Skeletal muscle tissue (tissue), 4 donors: Measurements from ENCODE around the gene RBMS1. TPM values are rescaled to one million over a fixed set of nuclear protein-coding genes. Genes with fewer than 3 reads are reported as not detected.

Experiments used
- H3K27ac ChIP-seq: one replicate; pipeline ENCODE4 v1.7.0; 2013; ENCODE audit warnings: mild to moderate bottlenecking, low read depth, low read length, inconsistent platforms
- H3K27me3 ChIP-seq, 3 donors: one replicate each; pipeline ENCODE4 v1.7.0; 2013; ENCODE audit warnings: low read length in 3 of 3; ENCODE audit not compliant: control insufficient read depth in 3 of 3, insufficient read depth in 3 of 3
- H3K36me3 ChIP-seq, 3 donors: one replicate each; pipeline ENCODE4 v1.7.0; 2013; ENCODE audit warnings: low read length in 3 of 3; ENCODE audit not compliant: control insufficient read depth in 3 of 3, insufficient read depth in 3 of 3
- H3K4me1 ChIP-seq, 3 donors: one replicate each; pipeline ENCODE4 v1.7.0; 2013; ENCODE audit warnings: low read length in 3 of 3, mild to moderate bottlenecking in 3 of 3; ENCODE audit not compliant: control insufficient read depth in 3 of 3, insufficient read depth in 3 of 3
- H3K4me3 ChIP-seq, 3 donors: one replicate each; pipeline ENCODE4 v1.7.0; 2013; ENCODE audit warnings: low read length in 3 of 3
- H3K9ac ChIP-seq, 3 donors: one replicate each; pipeline ENCODE4 v1.7.0; 2013; ENCODE audit warnings: low read length in 3 of 3, mild to moderate bottlenecking in 3 of 3, moderate library complexity in 2 of 3, low read depth in 1 of 3
- H3K9me3 ChIP-seq, 3 donors: one replicate each; pipeline ENCODE4 v1.7.0; 2013; ENCODE audit warnings: low read length in 3 of 3; ENCODE audit not compliant: control insufficient read depth in 3 of 3
- total RNA-seq: library from RNA; depleted of rRNA; stranded (reverse); fragments of >200 nt; gene quantifications from one replicate; pipeline ENCODE4 v1.2.3, GENCODE V29; 2014
- donor health status: Osteomylitis.

RBMS1 gene
- total RNA-seq, 1 donor from 2014 or later = 48.0 TPM

DNA sequence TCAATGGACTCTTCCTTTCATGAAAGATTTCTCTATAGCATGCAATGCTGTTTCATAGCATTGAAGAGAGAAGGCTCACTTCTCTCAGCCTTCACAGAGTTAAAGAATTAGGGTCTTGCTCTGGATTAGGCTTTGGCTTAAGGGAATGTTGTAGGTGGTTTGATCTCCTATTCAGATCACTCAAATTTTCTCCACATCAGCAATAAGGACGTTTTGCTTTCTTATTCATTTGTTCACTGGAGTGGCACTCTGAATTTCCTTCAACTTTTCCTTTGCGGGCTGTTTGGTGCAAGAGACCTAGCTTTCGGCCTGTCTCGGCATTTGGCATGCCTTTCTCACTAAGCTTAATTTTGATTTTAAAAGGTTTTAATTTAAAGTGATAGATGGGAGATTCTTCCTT is 131.6 kb downstream of the RBMS1 start:
- H3K4me1 ChIP-seq = peaks cover 17 to 34% (median 28%) of the 10 kb centered on the region in 3 donors
- H3K4me3 ChIP-seq = no peak overlapping the region
- H3K27me3 ChIP-seq = no peaks in the 10 kb centered on the region
- H3K36me3 ChIP-seq = peaks cover 0 to 3% (median 0%) of the 10 kb centered on the region in 3 donors
- no peak overlapping the region for H3K9ac ChIP-seq
- H3K9me3 ChIP-seq = no peaks in the 10 kb centered on the region
- H3K27ac ChIP-seq = no peak overlapping the region

DNA sequence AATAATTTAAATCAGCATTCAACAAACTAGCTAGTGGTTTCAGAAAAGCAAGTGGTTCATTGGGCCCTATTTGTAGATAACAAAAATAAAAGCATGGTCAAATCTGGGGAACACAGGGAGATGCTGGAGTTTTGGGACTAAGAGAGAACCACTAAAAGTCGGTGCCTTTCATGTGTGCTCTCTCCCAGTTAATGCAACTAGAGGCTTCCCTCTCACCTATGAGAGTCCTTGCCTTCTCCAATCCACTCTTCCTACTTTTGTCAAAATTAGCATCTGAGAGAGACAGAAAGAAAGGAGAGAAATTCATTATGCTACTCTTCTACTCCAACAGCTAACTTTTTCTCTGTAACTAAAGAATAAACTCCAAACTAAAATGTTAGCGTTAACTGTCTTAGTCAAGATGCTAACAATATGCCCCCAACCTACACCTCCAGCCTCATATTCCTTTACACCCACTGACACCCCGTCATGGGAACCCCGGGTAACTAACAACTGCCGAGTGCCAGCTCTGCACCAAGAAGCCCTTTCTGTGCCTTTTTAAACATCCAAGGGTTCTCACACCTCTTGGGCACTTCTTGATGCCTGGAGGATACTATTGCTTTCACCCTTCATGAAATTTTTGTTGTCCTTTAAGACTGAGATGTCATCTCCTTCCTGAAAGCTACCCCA is 133.4 kb downstream of the RBMS1 start:
- Histone ChIP-seq H3K4me3 (no peak overlapping the region), H3K27me3 (no peaks in the 10 kb centered on the region), H3K4me1 (peaks cover 5 to 23% (median 13%) of the 10 kb centered on the region in 3 donors), H3K9me3 (no peaks in the 10 kb centered on the region), H3K36me3 (no peaks in the 10 kb centered on the region), H3K9ac (no peak overlapping the region), H3K27ac (no peak overlapping the region)

DNA sequence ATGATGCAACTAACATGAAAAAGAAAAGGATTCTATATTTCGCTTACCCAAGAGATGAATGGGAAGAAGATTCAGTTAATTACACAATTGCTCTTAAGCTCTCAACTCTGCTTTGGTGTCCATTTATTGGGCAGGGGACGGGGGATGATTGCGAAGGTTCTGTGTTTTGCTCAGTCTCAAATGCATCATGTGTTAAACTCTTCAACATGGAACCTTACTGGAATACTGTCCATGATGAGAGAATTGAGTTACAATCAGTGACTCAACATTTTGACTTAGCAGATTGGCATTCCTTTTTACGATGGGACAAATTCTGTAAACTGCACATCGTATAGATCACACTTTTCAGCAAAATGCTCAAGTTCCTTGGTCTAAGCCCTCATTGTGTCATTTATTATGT is 135.6 kb downstream of the RBMS1 start:
- Histone ChIP-seq H3K9me3 (no peaks in the 10 kb centered on the region), H3K4me3 (no peak overlapping the region), H3K36me3 (no peaks in the 10 kb centered on the region), H3K27me3 (no peaks in the 10 kb centered on the region), H3K27ac (no peak overlapping the region), H3K4me1 (peaks cover 7 to 20% (median 11%) of the 10 kb centered on the region in 3 donors), H3K9ac (no peak overlapping the region)

DNA sequence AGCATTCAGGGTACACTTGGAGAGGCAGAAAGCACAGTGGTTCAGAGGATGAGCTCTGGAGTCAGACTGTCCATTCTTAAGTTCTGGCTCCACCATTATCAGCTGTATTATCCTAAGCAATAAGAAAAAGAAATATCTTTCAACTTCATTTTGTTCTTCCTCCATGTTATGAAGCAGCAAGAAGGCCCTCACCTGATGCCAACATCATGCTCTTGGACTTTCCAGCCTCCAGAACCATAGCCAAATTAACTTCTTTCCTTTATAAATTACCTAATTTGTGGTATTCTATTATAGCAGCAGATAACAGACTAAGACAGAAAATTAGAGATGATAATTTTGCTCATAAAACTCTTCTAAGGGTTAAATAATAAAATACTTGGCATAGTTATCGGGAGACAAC is 137.1 kb downstream of the RBMS1 start:
- no peak overlapping the region for H3K27ac ChIP-seq
- peaks cover 7 to 26% (median 14%) of the 10 kb centered on the region in 3 donors for H3K4me1 ChIP-seq
- no peak overlapping the region for H3K9ac ChIP-seq

DNA sequence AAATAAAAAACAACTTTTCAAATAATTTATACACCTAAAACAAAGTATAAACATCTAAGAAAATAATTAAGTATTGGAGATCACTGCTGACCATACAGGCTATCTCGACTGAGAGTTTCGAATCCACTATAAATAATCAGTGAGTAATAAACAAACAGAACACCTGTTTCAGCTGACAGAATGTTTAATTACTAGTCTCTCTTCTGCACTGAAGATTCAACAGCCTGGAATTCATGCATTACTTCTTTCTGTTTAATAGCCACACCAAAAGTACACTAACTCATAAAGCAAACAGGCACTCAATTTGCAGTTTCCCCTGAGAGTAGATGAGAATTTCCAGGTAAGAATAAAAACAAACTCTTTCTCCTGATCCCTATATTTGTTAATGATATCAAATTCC is 138.5 kb downstream of the RBMS1 start:
- Histone ChIP-seq H3K27ac (peak overlapping the region; percentile 67), H3K36me3 (no peaks in the 10 kb centered on the region), H3K9me3 (no peaks in the 10 kb centered on the region), H3K27me3 (no peaks in the 10 kb centered on the region), H3K9ac (peak overlapping the region in 1 of 3 donors; percentile 45), H3K4me1 (peaks cover 7 to 27% (median 14%) of the 10 kb centered on the region in 3 donors), H3K4me3 (no peak overlapping the region)

More for the DNA sequence above, 137.1 kb downstream of the RBMS1 start:
- H3K36me3 ChIP-seq = no peaks in the 10 kb centered on the region
- no peaks in the 10 kb centered on the region for H3K27me3 ChIP-seq
- H3K9me3 ChIP-seq = no peaks in the 10 kb centered on the region
- no peak overlapping the region for H3K4me3 ChIP-seq

DNA sequence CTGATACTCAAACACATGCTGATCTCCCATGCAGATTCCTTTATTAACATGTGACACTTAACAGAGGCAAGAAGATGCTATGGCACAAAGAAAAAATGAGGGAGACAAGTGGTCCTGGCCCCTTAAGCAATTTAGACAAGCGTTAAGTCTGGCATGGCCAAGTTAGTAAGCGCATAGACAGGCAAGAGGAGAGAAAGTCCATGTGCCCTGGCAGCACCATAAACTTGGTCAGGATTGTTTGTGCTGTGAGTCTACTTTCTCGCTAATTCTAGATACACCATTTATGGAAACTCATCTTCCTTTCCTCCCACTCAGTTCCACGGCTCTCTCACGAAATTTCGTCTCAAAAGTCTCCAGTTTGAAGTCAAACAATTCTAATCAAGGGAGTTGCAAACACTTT is 138.9 kb downstream of the RBMS1 start:
- Histone ChIP-seq H3K4me3 (peak overlapping the region in 1 of 3 donors; percentile 6), H3K9me3 (no peaks in the 10 kb centered on the region), H3K36me3 (no peaks in the 10 kb centered on the region), H3K4me1 (peaks cover 7 to 27% (median 14%) of the 10 kb centered on the region in 3 donors), H3K27ac (peak overlapping the region; percentile 67), H3K9ac (peak overlapping the region in 1 of 3 donors; percentile 45), H3K27me3 (no peaks in the 10 kb centered on the region)

DNA sequence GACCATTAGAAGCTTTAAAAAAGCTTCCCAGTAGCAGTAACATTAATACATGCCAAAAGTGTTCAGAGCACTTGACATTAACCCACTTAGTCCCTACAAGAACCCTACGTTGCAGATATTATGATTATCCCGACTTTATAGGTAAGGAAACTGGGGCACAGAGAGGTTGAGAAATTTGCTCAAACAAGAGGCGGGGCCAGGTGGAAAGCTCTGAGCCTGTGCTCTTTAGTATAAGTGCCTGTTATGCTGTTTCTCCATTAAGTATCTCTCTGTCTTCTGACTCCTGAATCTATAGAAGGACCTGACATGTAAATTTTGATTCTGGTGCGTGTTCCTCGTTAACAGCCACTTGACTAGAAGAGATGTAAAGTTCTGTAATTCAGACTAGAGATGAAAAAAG is 139.8 kb downstream of the RBMS1 start:
- Histone ChIP-seq H3K4me1 (peaks cover 7 to 27% (median 14%) of the 10 kb centered on the region in 3 donors), H3K27me3 (no peaks in the 10 kb centered on the region), H3K4me3 (no peak overlapping the region), H3K27ac (no peak overlapping the region), H3K36me3 (no peaks in the 10 kb centered on the region), H3K9me3 (no peaks in the 10 kb centered on the region), H3K9ac (no peak overlapping the region)

DNA sequence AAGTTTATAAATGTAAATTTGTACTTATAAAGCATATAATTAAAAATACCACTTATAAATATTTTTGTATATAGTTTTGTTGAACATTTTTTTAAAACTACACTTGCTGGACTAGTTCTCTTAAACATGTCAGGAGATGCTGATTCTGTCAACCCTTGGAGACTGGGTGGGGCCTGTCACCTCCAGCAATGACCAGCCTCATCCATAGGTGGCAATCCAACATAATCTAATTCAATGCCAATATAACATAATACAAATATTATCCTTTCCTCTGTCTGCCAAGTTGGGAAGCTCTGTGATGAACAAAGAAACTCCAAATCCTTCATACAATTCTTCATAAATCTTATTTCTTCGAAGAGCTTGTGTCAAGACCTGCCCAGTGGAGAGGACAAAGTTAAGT is 140.4 kb downstream of the RBMS1 start:
- H3K4me1 ChIP-seq = peaks cover 7 to 31% (median 14%) of the 10 kb centered on the region in 3 donors
- no peaks in the 10 kb centered on the region for H3K9me3 ChIP-seq
- H3K27me3 ChIP-seq = no peaks in the 10 kb centered on the region
- no peaks in the 10 kb centered on the region for H3K36me3 ChIP-seq
- H3K9ac ChIP-seq = no peak overlapping the region
- no peak overlapping the region for H3K27ac ChIP-seq
- H3K4me3 ChIP-seq = no peak overlapping the region

DNA sequence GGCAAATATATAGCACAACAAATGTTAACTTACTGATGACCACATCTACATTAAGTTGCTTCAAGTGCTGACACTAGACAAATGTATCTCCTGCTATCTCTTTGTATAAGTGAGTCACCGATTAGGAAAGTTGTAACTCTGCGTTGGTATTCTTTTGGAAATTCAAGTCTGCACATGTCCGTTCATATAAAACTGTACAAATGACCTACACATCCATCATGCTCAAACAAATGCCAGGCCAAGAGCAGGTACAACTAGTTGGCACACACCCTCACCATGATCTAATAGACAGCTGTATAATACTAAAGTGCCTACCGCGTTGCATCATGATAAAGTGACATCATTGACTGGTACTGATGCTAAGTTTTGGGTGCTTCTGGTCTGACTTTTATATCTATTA is 141.1 kb downstream of the RBMS1 start:
- Histone ChIP-seq H3K9ac (no peak overlapping the region), H3K27ac (no peak overlapping the region), H3K4me1 (peaks cover 7 to 31% (median 14%) of the 10 kb centered on the region in 3 donors), H3K4me3 (no peak overlapping the region), H3K27me3 (no peaks in the 10 kb centered on the region), H3K9me3 (no peaks in the 10 kb centered on the region), H3K36me3 (no peaks in the 10 kb centered on the region)

DNA sequence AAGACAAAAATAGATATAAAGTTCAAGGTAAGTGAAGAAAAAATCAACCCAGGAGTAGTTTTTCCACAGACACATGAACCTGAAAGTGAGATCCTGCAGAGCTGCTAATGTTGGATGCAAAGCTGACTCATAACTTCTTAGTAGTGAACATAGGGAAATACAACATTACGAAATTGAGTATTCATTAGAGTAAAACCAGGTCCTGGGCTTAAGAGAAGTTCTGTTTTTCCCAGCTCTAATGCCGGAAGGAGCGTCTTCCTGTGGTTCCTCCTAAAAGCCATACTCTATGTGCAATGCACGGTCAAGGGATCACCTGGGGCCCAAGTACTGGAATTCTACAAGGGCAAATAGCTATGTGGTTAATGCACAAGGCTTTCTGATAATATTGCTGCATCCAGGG is 141.7 kb downstream of the RBMS1 start:
- Histone ChIP-seq H3K36me3 (no peaks in the 10 kb centered on the region), H3K9ac (no peak overlapping the region), H3K9me3 (no peaks in the 10 kb centered on the region), H3K4me3 (no peak overlapping the region), H3K27me3 (no peaks in the 10 kb centered on the region), H3K4me1 (peaks cover 7 to 31% (median 14%) of the 10 kb centered on the region in 3 donors), H3K27ac (no peak overlapping the region)
